ENCODE results near the gene ACO2. TPM values are rescaled to one million over a fixed set of nuclear protein-coding genes. Genes with fewer than 3 reads are reported as not detected.

ACO2 gene
- total RNA-seq, 6 experiments from 2014 or later, result 72.3 to 87.4 (median 78.7) TPM

DNA sequence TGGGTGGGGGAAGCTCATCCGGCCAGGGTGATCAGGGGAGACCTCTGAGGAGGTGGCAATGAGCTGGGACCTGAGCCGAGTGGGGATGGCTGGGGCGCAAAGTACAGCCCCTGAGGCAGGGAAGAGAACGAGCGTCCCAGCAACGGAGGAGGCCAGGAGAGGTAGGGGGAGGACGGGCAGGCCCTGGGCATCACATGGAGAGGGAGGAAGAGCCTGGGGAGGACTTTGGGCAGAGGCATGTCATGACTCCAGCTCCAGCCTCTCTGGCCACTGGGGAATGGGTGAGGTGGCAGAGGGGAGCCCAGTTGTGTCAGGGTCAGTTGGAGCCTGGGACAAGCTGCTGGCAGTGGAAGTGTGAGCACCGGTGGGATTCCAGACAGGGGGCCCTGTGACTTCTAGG, 109.2 kb downstream of the ACO2 start:
- peak overlapping the region; percentile 11; the same call in 1 of the 2 replicates for H3K27ac Mint-ChIP-seq
- H3K4me3 Mint-ChIP-seq, result no peak overlapping the region
- no peak for DNase-seq
- no peaks in the 10 kb centered on the region for H3K9me3 Mint-ChIP-seq
- H3K4me1 Mint-ChIP-seq (ENCODE audit: low read depth), result no peaks in the 10 kb centered on the region
- H3K36me3 Mint-ChIP-seq (ENCODE audit: low read depth), result peaks cover 29% of the 10 kb centered on the region
- TF ChIP-seq CTCF (IDR thresholded peaks at IDR 0.05), result no peak
- H3K27me3 Mint-ChIP-seq (ENCODE audit: insufficient read depth), result peaks cover 4% of the 10 kb centered on the region; the same call in 1 of the 2 replicates

Other genes with a start within 250 kb of the ACO2 start
- gene CHADL, start 228.2 kb upstream of the ACO2 start, total RNA-seq (2021; fragmentation: NEBNext Ultra II Directional; extraction: Animal tissue kit (Norgen Biotek cat#: 25700)), result under 1 TPM; 0.13 to 0.51 (median 0.45) TPM
- 100 to 1,000 TPM; 215 to 249 (median 227) TPM for gene RANGAP1, start 182.9 kb upstream of the ACO2 start, total RNA-seq (2021; fragmentation: NEBNext Ultra II Directional; extraction: Animal tissue kit (Norgen Biotek cat#: 25700))
- 100 to 1,000 TPM; 108 to 137 (median 130) TPM for gene ZC3H7B, start 167.6 kb upstream of the ACO2 start, total RNA-seq (2021; fragmentation: NEBNext Ultra II Directional; extraction: Animal tissue kit (Norgen Biotek cat#: 25700))
- gene TEF, start 87.2 kb upstream of the ACO2 start, total RNA-seq (2021; fragmentation: NEBNext Ultra II Directional; extraction: Animal tissue kit (Norgen Biotek cat#: 25700)), result 10 to 100 TPM in 2 of 6 experiments, 1 to 10 TPM in 4; 7.4 to 10.6 (median 9.4) TPM
- gene TOB2, start 22.3 kb upstream of the ACO2 start, total RNA-seq (2021; fragmentation: NEBNext Ultra II Directional; extraction: Animal tissue kit (Norgen Biotek cat#: 25700)), result 10 to 100 TPM; 49.2 to 54.9 (median 51.9) TPM
- 10 to 100 TPM; 40.0 to 58.4 (median 55.3) TPM for gene PHF5A, start 425 bp upstream of the ACO2 start, total RNA-seq (2021; fragmentation: NEBNext Ultra II Directional; extraction: Animal tissue kit (Norgen Biotek cat#: 25700))
- gene POLR3H, start 75.4 kb downstream of the ACO2 start, total RNA-seq (2021; fragmentation: NEBNext Ultra II Directional; extraction: Animal tissue kit (Norgen Biotek cat#: 25700)), result 10 to 100 TPM; 50.9 to 72.1 (median 56.0) TPM
- 1 to 10 TPM; 3.4 to 7.9 (median 4.2) TPM for gene CSDC2, start 91.9 kb downstream of the ACO2 start, total RNA-seq (2021; fragmentation: NEBNext Ultra II Directional; extraction: Animal tissue kit (Norgen Biotek cat#: 25700))
- 10 to 100 TPM; 60.1 to 69.2 (median 64.8) TPM for gene PMM1, start 120.7 kb downstream of the ACO2 start, total RNA-seq (2021; fragmentation: NEBNext Ultra II Directional; extraction: Animal tissue kit (Norgen Biotek cat#: 25700))
- 10 to 100 TPM; 41.4 to 53.3 (median 46.1) TPM for gene DESI1, start 151.9 kb downstream of the ACO2 start, total RNA-seq (2021; fragmentation: NEBNext Ultra II Directional; extraction: Animal tissue kit (Norgen Biotek cat#: 25700))
- 100 to 1,000 TPM; 324 to 395 (median 373) TPM for gene XRCC6, start 152.2 kb downstream of the ACO2 start, total RNA-seq (2021; fragmentation: NEBNext Ultra II Directional; extraction: Animal tissue kit (Norgen Biotek cat#: 25700))
- gene SNU13, start 219.8 kb downstream of the ACO2 start, total RNA-seq (2021; fragmentation: NEBNext Ultra II Directional; extraction: Animal tissue kit (Norgen Biotek cat#: 25700)), result 100 to 1,000 TPM; 208 to 263 (median 234) TPM
- under 1 TPM in 4 of 6 experiments, not detected in 2; 0.24 to 0.53 (median 0.34) TPM for gene MEI1, start 230.4 kb downstream of the ACO2 start, total RNA-seq (2021; fragmentation: NEBNext Ultra II Directional; extraction: Animal tissue kit (Norgen Biotek cat#: 25700))

All from HFFc6 (cell line).